ENCODE results near the gene HRNR. TPM values are rescaled to one million over a fixed set of nuclear protein-coding genes. Genes with fewer than 3 reads are reported as not detected.
A peak's percentile ranks its signal among the peaks of the same experiment; 100 is the strongest.

The HRNR gene
- polyA plus RNA-seq, 4 donors, result 0.11 to 1.7 (median 0.52) TPM

GRCh38 chr1:152189657-152190442, 34.1 kb downstream of the HRNR start:
- peak; percentile 26 to 54 (median 34) for DNase-seq (ENCODE audit: low read depth in 4 of 4, low spot score in 2 of 4)

- DNase-seq (ENCODE audit: low read depth in 4 of 4, low spot score in 2 of 4), result peak; percentile 26 to 53 (median 33)
Observed at GRCh38 chr1:152188673-152189591, 35.1 kb downstream of the HRNR start.

- no peak for DNase-seq (ENCODE audit: low read depth in 4 of 4, low spot score in 2 of 4)
Observed at GRCh38 chr1:152186556-152187285, 37.3 kb downstream of the HRNR start.

- peak in 1 of 4 donors; percentile 5 for DNase-seq (ENCODE audit: low read depth in 4 of 4, low spot score in 2 of 4)
Observed at GRCh38 chr1:152185544-152186391, 38.2 kb downstream of the HRNR start.

- DNase-seq (ENCODE audit: low read depth in 4 of 4, low spot score in 2 of 4), result no peak
Observed at GRCh38 chr1:152182944-152183361, 41.0 kb downstream of the HRNR start.

GRCh38 chr1:152182431-152182830, 41.6 kb downstream of the HRNR start:
- DNase-seq (ENCODE audit: low read depth in 4 of 4, low spot score in 2 of 4), result no peak

GRCh38 chr1:152179566-152179965, 44.4 kb downstream of the HRNR start:
- no peak for DNase-seq (ENCODE audit: low read depth in 4 of 4, low spot score in 2 of 4)

- no peak for DNase-seq (ENCODE audit: low read depth in 4 of 4, low spot score in 2 of 4)
Observed at GRCh38 chr1:152170287-152170905, 53.6 kb downstream of the HRNR start.

- DNase-seq (ENCODE audit: low read depth in 4 of 4, low spot score in 2 of 4), result no peak
Observed at GRCh38 chr1:152169366-152170025, 54.5 kb downstream of the HRNR start.

- DNase-seq (ENCODE audit: low read depth in 4 of 4, low spot score in 2 of 4), result no peak
Observed at GRCh38 chr1:152168535-152168868, 55.5 kb downstream of the HRNR start.

- DNase-seq (ENCODE audit: low read depth in 4 of 4, low spot score in 2 of 4), result no peak
Observed at GRCh38 chr1:152167835-152168534, 56.0 kb downstream of the HRNR start.

- no peak for DNase-seq (ENCODE audit: low read depth in 4 of 4, low spot score in 2 of 4)
Observed at GRCh38 chr1:152166966-152167365, 57.0 kb downstream of the HRNR start.

- DNase-seq (ENCODE audit: low read depth in 4 of 4, low spot score in 2 of 4), result no peak
Observed at GRCh38 chr1:152165286-152166077, 58.5 kb downstream of the HRNR start.

- DNase-seq (ENCODE audit: low read depth in 4 of 4, low spot score in 2 of 4), result no peak
Observed at GRCh38 chr1:152164517-152165136, 59.4 kb downstream of the HRNR start.

GRCh38 chr1:152162792-152163463, 61.1 kb downstream of the HRNR start:
- DNase-seq (ENCODE audit: low read depth in 4 of 4, low spot score in 2 of 4), result no peak

Measured in left renal cortex interstitium (tissue), 4 donors.